GM19463 (cell line): ENCODE results near the gene GNB1.
A peak's percentile ranks its signal among the peaks of the same experiment; 100 is the strongest.

Experiments
- ATAC-seq: cut with Tn5 transposase; IDR thresholded peaks from one replicate; pipeline ENCODE4 v1.9.1; 2021; ENCODE audit warnings: mild to moderate bottlenecking, moderate library complexity; ENCODE audit not compliant: unreplicated experiment

GNB1 gene

DNA sequence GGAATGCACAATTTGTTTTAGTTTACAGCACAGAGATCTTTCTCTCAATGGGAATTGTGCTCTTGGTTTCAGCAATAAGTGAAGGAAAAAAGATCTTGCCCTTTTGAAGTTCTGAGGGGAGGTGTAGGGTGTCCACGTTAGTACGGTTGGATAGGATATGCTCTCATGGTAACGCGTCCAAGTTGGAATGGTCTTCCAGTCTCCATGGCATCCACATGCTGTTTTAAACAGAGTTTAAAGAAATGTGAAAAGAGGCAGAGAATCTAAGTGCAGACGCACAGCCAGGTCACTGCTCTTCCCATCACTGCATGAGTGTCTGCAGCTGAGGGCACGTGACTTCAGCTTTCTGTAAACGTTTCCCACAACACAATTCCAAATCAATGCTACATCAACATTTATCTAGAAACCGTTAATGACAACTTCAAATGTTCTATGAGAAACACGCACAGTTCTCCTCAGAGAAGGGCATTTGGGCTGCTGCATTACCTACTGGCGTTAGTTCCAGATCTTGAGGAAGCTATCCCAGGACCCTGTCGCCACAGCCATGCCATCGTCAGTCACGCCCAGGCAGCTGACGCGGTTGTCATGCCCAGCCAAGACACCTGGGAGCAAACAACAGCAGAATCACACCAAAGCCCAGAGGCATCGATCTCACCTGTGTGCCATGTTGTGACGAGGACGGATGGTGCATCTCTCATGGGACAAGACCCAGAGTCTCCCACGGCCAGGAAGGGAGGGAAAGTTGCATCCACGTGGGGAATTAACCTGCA is 103.9 kb downstream of the GNB1 start:
- no peak for ATAC-seq

DNA sequence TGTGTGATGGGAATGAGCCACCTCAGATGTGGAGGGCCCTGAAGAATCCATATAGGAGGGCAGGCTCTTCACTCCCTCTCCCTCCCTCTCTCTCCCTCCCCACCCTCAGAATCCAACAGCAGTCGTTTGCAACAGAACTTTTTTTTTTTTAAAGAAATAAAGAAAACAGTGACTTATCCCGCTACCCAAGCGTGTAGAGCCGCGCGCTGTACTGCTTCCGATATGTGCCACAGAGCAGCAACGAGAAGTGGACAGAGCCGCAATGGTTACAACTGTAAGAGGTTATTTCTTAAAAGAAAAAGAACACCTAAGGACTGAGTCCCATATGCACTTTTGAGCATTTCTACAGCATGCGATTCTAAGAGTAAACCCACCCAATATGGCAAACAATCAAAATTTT is 105.2 kb downstream of the GNB1 start:
- ATAC-seq = no peak

DNA sequence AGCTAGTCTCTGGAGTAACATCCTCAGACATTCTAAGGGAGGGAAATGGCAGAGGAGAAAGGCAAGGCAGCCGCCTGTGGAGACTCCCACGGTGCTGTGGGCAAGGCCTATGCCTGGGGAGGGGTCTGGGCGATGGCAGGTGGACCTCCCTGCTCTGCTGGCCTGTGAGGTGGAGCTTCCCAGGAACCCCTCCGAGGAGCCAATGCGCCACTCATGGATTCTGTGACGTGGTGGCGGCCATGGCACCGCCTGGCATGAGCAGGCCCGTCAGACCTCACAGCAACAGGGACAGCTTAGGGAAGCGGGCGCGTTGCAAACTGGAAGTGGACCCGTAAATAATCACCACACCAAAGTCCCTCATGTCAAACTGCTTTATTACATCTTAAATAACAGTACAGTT is 106.0 kb downstream of the GNB1 start:
- no peak for ATAC-seq

- no peak for ATAC-seq
These were observed 107.6 kb downstream of the GNB1 start for GRCh38 chr1:1783320-1783719.

GRCh38 chr1:1782399-1783221 is 108.3 kb downstream of the GNB1 start:
- no peak for ATAC-seq

- no peak for ATAC-seq
These were observed 109.4 kb downstream of the GNB1 start for GRCh38 chr1:1781526-1781903.

GRCh38 chr1:1780598-1781525 is 110.0 kb downstream of the GNB1 start:
- no peak for ATAC-seq

- ATAC-seq = no peak
These were observed 110.9 kb downstream of the GNB1 start for GRCh38 chr1:1779691-1780597.

DNA sequence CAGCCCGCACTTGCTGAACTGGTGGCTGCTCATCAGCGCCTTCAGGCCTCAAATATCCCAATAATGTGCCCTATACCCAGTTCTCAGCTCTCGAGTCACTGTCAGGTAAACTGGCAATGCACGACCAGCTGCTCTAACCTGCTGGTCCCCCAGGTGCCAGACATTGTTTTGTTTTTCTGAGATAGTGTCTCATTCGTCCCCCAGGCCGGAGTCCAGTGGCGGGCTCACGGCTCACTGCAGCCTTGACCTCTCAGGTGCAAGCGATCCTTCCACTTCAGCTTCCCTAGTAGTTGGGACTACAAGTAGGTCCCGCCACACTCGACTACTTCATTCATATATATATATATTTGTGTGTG is 111.6 kb downstream of the GNB1 start:
- ATAC-seq = no peak

- ATAC-seq = peak; percentile 71
These were observed 112.1 kb downstream of the GNB1 start for GRCh38 chr1:1778663-1779319.

DNA sequence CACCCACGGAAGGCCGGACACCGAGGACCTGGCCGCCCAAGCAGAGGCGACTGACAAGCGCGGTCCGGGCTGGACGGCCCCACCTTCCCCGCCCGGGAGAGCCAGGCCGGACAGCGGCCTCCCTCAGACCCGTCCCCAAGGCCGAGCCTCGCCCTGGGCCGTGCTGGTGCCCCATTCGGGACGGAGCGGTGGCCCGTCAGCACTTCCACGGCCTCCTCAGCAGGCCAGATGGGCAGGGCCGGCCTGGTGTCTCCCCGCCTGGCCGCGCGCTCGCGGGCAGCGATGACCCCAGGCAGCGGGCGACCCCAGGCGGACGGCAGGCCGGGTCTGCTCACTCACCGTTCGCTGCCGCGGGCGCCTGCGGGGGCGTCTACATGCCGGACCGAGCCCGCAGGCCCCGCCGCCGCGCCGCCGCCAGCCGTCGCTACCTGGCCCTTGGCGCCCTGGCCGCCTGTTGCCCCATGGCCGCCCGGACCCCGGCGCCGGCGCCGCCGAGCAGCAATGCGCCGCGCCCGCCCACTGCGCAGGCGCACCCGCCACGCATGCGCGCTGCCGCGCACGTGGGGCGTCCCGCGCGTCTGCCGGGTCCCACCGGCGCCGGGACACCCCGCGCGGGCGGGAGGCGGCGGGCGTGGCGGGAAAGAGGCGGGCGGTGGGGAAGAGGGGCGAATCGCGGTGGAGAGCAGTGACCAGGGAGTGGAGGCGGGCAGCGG is 112.8 kb downstream of the GNB1 start, which contains the start of gene NADK:
Gene NADK, minus strand, starts transcription at position 521 of the 713 bp plus-strand sequence. CDS start 13,064 bp downstream, outside the sequence.
- peak; percentile 40 for ATAC-seq

DNA sequence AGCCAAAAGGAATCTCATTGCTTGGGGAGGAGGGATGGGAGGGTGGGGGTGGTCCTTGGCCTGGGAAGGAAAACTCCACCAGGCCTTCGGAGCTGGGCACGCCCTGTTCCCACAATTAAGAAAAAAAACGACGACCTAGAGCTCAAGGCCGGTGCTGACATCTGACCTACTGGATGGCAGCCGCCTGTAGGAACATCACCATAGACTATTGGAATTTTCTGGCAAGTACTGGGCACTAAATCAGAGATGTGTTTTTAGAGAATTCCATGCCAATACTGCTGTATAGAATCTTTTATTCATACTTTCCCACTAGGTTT is 113.3 kb downstream of the GNB1 start:
- ATAC-seq = no peak

GRCh38 chr1:1776672-1777582 is 114.0 kb downstream of the GNB1 start:
- no peak for ATAC-seq

DNA sequence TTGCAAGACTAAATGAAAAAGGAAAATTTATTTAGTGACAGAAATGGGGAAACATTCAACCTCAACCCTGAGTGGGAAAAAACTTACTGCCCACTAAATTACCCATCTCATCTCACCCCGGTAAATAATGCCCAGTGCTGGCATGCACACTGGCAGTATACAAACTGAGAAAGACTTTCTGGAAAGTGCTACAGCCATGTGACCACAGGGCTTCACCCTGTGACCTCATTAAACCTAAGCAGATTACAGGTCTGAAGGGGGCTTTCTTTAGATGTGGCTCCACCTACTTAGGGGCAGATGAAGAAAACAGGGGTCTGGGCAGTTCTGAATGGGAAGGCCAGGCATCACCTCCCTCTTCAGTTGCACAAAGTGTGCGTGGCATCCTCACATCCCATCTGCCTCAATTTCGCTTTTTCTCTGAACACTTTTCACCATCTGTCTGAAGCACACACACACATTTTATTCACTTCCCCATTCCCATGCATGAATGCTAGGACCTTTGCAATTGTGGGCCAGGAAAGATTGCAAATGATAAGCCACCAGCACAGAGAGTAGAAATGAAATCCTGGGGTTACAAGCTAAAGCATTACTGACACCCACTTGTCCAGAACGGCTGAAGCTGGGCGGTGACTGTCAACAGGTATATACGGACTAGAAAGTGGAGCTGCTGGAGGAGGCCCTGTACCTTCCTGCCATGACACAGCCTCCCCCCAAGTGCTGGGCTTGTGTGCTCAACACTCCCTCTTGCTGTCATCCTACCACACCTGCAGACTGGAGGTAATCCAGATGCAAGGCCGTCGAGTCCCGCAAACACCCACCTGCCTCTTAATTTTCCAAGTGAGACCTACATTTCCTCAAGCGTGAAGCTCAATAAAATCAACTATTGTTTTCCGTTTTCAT is 115.3 kb downstream of the GNB1 start:
- no peak for ATAC-seq

DNA sequence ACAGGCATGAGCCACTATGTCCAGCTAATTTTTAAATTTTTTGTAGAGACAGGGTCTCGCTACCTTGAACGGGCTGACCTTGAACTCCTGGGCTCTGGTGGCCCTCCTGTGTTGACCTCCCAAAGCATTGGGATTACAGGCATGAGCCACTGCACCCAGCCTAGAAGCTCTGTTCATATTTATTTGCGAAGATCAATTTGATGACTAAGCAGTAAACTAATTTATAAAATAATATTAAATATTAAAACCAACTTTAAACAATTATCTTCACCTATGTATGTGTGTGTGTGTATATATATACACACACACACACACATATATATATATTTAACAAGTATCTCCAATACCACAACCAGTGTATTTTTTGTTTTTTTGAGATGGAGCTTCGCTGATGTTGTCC is 117.0 kb downstream of the GNB1 start:
- no peak for ATAC-seq

DNA sequence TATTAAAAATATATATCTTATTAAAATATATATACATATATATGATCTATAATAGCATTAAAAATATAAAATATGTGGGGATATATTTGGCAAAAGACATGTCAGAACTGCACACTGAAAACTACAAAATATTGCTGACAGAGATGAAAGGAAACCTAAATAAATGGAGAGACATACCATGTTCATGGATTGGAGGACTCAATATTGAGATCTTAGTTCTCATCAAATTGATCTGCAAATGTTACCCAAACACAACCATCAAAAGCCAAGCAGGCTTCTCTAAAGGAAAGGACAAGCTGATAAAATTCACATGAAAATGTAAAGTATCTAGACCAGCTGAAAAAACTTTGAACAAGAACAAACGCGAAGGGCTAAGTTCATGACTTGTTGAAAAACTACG is 119.8 kb downstream of the GNB1 start:
- ATAC-seq = no peak

GRCh38 chr1:1770102-1770501 is 120.8 kb downstream of the GNB1 start:
- no peak for ATAC-seq
